Body of pancreas (tissue), 4 donors: ENCODE results near the gene DNAH8. TPM values are rescaled to one million over a fixed set of nuclear protein-coding genes. Genes with fewer than 3 reads are reported as not detected.

Source experiments
- ATAC-seq: fragments of 150-250 bp; one replicate; pipeline ENCODE4 v1.9.1; 2016
- DNase-seq, 4 donors: peaks; one replicate each; pipeline ENCODE4 v3.0.0-alpha.2; 2019
- H3K27ac ChIP-seq, 4 donors: fragments of 200-600 bp; sonication (generic); 1 replicate in 3 of 4; 2 replicates in 1 of 4; pipeline versions ENCODE4 v1.5.1 to v1.6.1; 2016 to 2019; ENCODE audit warnings: mild to moderate bottlenecking in 1 of 4, mixed read lengths in 1 of 4, moderate library complexity in 1 of 4
- H3K27me3 ChIP-seq, 2 donors: fragments of 200-600 bp; sonication (generic); one replicate each; pipeline ENCODE4 v1.6.0; 2016; ENCODE audit warnings: mild to moderate bottlenecking in 1 of 2
- H3K36me3 ChIP-seq, 2 donors: fragments of 200-600 bp; sonication (generic); replicated peaks in 1 of 2; 2 replicates each; pipeline ENCODE4 v1.5.1; 2016; ENCODE audit warnings: low read depth in 2 of 2; ENCODE audit not compliant: insufficient read depth in 1 of 2
- H3K4me1 ChIP-seq: fragments of 200-600 bp; sonication (generic); one replicate; pipeline ENCODE4 v1.6.0; 2016
- H3K4me3 ChIP-seq, 2 donors: fragments of 200-600 bp; sonication (generic); 1 replicate in 1 of 2; 2 replicates in 1 of 2; pipeline ENCODE4 v1.5.1; 2016 to 2019
- H3K9me3 ChIP-seq, 3 donors: fragments of 200-600 bp; sonication (generic); 1 replicate in 2 of 3; 2 replicates in 1 of 3; pipeline ENCODE4 v1.5.1; 2016
- CTCF ChIP-seq, 7 experiments: fragments of 450-650 bp in 4 of 7; fragments of 200-600 bp in 3 of 7; sonication (generic) in 3 of 7; IDR thresholded peaks; one replicate each; pipeline ENCODE4 v1.5.1; 2016 to 2019; ENCODE audit warnings: antibody characterized with exemption in 7 of 7
- POLR2A ChIP-seq, 3 donors: fragments of 450-650 bp; IDR thresholded peaks; one replicate each; pipeline ENCODE4 v1.6.1; 2016; ENCODE audit warnings: antibody characterized with exemption in 3 of 3, mild to moderate bottlenecking in 2 of 3
- WGBS, 2 donors: methylation state at CpG; one replicate each; pipeline ENCODE4 v1.1.5; 2017; 5-methylcytosine and 5-hydroxymethylcytosine counted together
- intact Hi-C: fragments of 100-400 bp; cut with DNase I; formaldehyde crosslinking; loops from one replicate; pipeline ENCODE4 v1.15.1; 2023
- total RNA-seq, 2 donors: library from RNA; depleted of rRNA; stranded (reverse); fragments of >200 nt; gene quantifications; one replicate each; pipeline ENCODE4 v1.1.0, GENCODE V29; 2016

Gene DNAH8
- total RNA-seq, 2 donors from 2014 or later, result not detected

GRCh38 chr6:38708496-38708895 lies 6.6 kb upstream of the DNAH8 start:
- no peaks in the 10 kb centered on the region for H3K36me3 ChIP-seq
- H3K4me3 ChIP-seq, result no peak overlapping the region
- ATAC-seq (no peak), DNase-seq (no peak)
- WGBS, 2 donors, result 65 to 68% methylated on average over 2 of the region's 2 CpGs
- TF ChIP-seq CTCF (IDR thresholded peaks at IDR 0.05) (no peak), POLR2A (IDR thresholded peaks at IDR 0.05) (no peak)
- H3K27ac ChIP-seq, result no peak overlapping the region
- H3K27me3 ChIP-seq, result no peaks in the 10 kb centered on the region
- intact Hi-C loops, result no loop called here
- no peaks in the 10 kb centered on the region for H3K9me3 ChIP-seq
- H3K4me1 ChIP-seq, result no peaks in the 10 kb centered on the region

GRCh38 chr6:38713812-38714211 lies 1.3 kb upstream of the DNAH8 start:
- no peak for TF ChIP-seq POLR2A (IDR thresholded peaks at IDR 0.05)
- TF ChIP-seq CTCF (IDR thresholded peaks at IDR 0.05), result no peak
- WGBS, 2 donors, result 62 to 69% methylated on average over 6 of the region's 6 CpGs
- no peak overlapping the region for H3K4me3 ChIP-seq
- no peaks in the 10 kb centered on the region for H3K36me3 ChIP-seq
- no peaks in the 10 kb centered on the region for H3K9me3 ChIP-seq
- DNase-seq (no peak), ATAC-seq (no peak)
- H3K27ac ChIP-seq, result no peak overlapping the region
- peaks cover 6% of the 10 kb centered on the region for H3K4me1 ChIP-seq
- H3K27me3 ChIP-seq, result no peaks in the 10 kb centered on the region
- intact Hi-C loops, result no loop called here

GRCh38 chr6:38714239-38715015 lies 684 bp upstream of the DNAH8 start:
- intact Hi-C loops, result no loop called here
- ATAC-seq (no peak), DNase-seq (no peak)
- Histone ChIP-seq H3K27ac (no peak overlapping the region), H3K9me3 (no peaks in the 10 kb centered on the region), H3K27me3 (no peaks in the 10 kb centered on the region), H3K4me3 (no peak overlapping the region), H3K36me3 (no peaks in the 10 kb centered on the region), H3K4me1 (peaks cover 6% of the 10 kb centered on the region)
- WGBS, 2 donors, result 40 to 52% methylated on average over 4 of the region's 4 CpGs
- no peak for TF ChIP-seq CTCF (IDR thresholded peaks at IDR 0.05)
- TF ChIP-seq POLR2A (IDR thresholded peaks at IDR 0.05), result no peak

DNA sequence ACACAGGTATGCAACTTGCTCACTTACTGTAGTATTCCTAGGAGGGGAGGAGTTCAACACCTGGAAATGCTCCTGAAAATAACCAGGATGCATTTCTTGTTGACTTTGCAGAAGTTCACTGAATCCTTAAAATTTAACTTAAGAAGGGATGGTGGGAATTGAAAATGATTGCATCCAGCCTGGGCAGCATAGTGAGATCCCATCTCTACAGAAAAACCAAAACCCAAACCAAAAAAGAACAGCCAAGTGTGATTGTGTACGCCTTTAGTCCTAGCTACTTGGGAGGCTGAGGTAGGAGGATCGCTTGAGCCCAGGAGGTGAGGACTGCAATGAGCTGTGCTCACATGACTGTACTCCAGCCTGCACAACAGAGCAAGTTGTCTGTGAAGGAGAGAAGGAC lies 1.7 kb downstream of the DNAH8 start:
- ATAC-seq (no peak), DNase-seq (no peak)
- Histone ChIP-seq H3K36me3 (no peaks in the 10 kb centered on the region), H3K27ac (no peak overlapping the region), H3K27me3 (no peaks in the 10 kb centered on the region), H3K4me1 (peaks cover 6% of the 10 kb centered on the region), H3K9me3 (no peaks in the 10 kb centered on the region), H3K4me3 (no peak overlapping the region)
- 89 to 97% methylated on average over 2 of the region's 2 CpGs for WGBS, 2 donors
- intact Hi-C loops, result no loop called here
- TF ChIP-seq POLR2A (IDR thresholded peaks at IDR 0.05) (no peak), CTCF (IDR thresholded peaks at IDR 0.05) (no peak)

DNA sequence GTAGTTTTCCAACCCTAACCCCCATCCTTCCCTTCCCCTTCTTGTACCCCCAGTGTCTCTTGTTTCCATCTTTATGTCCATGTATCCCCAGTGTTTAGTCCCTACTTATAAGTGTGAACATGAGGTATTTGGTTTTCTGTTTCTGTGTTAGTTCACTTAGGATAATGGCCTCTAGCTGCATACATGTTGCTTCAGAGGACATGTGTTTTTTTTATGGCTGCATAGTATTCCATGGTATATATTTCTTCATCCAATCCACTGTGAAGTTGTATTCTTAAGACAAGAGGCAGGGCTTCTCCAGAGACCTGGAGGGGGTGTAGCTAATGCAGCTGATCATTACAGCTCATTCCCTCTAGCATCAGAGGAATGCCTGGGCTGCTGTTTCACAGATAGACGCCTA lies 4.2 kb downstream of the DNAH8 start:
- 80 to 82% methylated on average over 1 of the region's 1 CpG for WGBS, 2 donors
- TF ChIP-seq POLR2A (IDR thresholded peaks at IDR 0.05) (no peak), CTCF (IDR thresholded peaks at IDR 0.05) (no peak)

More for the DNA sequence above, 4.2 kb downstream of the DNAH8 start:
- no peak for DNase-seq
- intact Hi-C loops, result no loop called here
- no peak overlapping the region for H3K27ac ChIP-seq
- ATAC-seq, result no peak
- H3K27me3 ChIP-seq, result no peaks in the 10 kb centered on the region
- no peak overlapping the region for H3K4me3 ChIP-seq
- peaks cover 6% of the 10 kb centered on the region for H3K4me1 ChIP-seq
- no peaks in the 10 kb centered on the region for H3K36me3 ChIP-seq
- no peaks in the 10 kb centered on the region for H3K9me3 ChIP-seq
